Dermis blood vessel endothelial cell (primary cell): Measurements from ENCODE around the gene PBX3. TPM values are rescaled to one million over a fixed set of nuclear protein-coding genes. Genes with fewer than 3 reads are reported as not detected.

Experiments
- DNase-seq: peaks from one replicate; pipeline ENCODE4 v3.0.0; 2010
- total RNA-seq: library from RNA; depleted of rRNA; stranded (reverse); fragments of >200 nt; gene quantifications from 2 replicates; pipeline ENCODE4 v1.2.3, GENCODE V29; 2014

PBX3 gene
- total RNA-seq, 1 donor from 2014 or later, result 10.2 TPM

DNA sequence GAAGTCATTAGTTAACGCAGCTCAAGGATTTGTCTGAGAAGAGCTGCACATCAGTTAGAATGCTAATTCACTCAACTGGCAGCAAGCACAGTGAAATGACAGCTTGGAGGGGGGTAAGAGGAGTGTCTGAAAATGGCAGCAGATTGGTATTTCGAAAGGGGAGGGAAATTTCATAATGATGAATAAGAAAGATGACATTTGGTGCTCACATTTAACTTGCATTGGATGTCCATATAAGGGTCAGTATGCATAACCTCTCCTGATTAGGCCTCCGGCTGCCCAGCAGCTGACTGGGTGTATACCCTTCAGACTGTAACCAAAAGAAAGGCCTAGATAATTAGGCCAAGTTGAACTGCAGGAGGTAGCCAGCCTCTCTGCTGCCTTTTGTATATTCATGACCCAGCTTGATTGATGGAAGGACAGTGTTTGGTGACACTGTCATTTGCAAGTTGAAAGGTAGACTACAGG, 131.0 kb downstream of the PBX3 start:
- no peak for DNase-seq

- no peak for DNase-seq
Measured at GRCh38 chr9:125881042-125881441, 133.9 kb downstream of the PBX3 start.

DNA sequence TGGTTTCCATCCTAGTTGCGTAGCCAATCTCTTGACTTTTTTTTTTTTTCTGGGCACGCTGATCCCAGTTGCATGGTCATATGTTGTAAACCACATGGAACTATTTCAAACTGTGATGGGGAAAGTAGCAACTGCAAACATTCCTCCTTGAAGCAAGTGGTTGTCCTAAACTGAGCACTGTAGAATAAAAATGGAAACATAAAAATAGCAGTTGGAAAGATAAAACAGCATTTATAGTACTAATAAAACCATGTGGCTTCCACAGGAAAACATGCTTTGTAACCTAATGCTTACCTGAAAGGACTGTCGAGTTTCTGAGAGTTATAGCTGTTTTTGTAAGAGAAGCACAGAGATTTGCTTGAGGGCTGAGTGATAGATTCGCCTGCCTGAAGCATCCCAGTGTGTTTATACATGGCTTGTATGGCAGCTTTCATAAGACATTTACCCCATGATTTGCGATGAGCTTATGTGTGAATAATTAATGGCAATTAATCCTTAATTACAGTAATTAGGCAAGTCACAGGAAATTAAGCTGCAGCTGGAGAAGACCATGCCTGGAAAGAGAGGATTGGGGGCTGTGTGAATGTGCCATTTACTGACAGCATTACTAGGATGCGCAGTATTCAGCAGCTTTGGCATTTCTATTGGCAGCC, 136.5 kb downstream of the PBX3 start:
- DNase-seq, result no peak

GRCh38 chr9:125884218-125884595, 137.0 kb downstream of the PBX3 start:
- DNase-seq, result no peak

DNA sequence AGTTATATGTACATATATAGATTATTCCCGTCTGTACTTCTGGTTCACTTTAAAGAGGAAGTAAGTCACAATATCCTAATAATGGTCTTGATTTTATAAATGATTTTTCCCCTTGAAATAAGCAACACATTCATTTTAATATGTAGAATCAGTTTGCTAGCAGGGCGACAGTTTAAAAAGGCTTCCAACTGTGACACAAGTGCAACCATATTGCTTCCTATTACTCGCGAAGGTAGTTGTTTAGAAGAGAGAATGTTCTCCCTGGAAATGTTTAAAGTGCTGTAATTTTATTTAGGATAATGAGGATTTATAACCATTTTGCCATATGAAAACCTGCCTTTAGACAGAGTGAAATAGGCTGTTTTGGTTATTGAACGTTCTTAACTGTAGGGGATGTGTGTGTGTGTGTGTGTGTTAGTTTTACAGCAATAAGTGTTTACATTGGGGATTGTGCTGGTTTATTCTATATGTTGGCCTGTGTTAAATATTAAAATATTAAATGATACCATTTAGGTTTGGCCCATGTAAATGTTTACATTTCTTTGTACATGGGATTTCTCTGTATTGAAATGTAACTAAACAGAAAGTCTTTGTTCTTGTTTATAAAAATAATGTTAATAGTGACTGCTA, 138.3 kb downstream of the PBX3 start:
- DNase-seq, result no peak

GRCh38 chr9:125886365-125886764, 139.2 kb downstream of the PBX3 start:
- no peak for DNase-seq

- DNase-seq, result no peak
Measured at GRCh38 chr9:125887172-125887571, 140.0 kb downstream of the PBX3 start.

DNA sequence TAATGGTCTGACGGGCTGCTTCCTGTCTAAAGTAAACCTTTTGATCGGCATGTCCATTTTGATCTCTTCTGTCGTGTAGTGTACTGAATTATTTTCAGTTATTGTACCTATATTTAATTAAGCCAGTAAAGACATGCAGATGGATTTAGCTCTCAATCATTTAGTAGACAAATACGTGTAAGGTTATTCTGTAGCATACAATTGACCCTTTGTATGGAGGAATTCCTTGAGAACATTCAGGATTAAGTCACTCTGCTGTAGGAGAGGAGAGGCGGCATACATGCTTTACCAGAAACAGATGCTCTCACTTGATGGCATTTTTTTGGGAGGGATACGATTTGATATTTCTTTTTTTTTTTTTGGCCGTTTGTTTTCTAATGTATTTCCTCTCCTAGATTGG, 141.0 kb downstream of the PBX3 start:
- DNase-seq, result no peak

DNA sequence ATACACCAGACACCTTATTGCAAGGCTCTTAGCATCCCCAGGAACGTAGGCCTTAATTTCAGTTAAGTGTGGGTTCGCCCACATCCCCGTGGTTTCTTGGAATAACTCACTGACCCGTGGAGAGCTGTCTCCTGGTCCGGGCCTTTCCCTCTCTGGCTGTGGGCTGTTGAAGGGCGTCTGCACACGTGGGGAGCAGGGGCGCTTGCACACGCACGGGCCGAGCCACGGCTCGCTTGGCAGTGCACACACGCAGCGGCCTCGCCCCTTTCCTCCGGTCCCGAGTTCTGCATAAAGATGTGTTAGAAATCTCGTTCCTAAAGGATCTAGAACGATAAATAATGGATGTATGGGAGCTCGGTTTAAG, 141.9 kb downstream of the PBX3 start:
- DNase-seq, result no peak

DNA sequence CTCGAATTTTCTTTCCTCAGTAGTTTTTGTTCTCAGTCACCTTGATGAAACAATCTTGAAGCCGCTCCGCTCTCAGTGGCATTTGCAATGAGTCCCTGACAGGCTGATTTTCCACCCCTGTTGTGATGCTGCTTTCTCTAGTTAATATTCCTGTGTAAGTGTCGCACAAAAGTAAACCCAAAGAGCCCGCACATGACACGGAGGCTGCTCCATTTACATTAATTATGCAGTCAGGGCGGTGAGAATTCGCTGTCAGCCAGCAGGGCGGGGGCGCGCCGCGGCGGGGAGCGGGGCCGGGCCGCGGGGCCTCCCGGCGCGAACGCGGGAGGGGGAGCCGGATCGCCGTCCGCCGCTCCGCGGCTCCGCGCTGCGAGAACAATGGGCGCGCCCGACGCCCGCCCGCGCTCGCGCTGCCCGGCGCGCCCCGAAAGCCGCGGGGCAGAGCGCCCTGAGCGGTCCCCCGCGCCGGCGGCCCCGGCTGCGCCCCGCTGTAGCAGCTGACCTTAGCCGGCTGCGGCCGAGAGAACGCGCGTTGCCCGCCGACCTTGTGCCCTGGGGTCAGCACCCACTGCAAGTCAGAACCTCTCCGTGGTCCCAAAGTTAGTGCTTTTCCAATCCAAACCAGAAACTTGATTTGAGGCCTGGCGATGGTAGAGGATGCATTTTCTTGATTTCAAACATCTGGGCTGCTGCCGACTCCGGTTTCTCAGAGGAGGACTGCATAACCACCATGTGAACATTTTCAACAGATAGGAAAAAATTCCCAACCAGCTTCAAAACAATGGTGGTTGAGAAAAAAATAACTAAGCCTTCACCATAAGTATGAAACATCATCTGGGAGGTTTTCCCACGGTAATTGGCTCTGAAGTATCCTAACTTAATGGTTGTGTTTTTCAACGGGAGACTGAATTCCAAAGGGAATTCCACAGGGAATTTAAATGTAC, 142.6 kb downstream of the PBX3 start:
- DNase-seq, result peak; percentile 56

GRCh38 chr9:125890826-125891225, 143.7 kb downstream of the PBX3 start:
- no peak for DNase-seq

GRCh38 chr9:125893277-125893676, 146.1 kb downstream of the PBX3 start:
- no peak for DNase-seq

- DNase-seq, result no peak
Measured at GRCh38 chr9:125894566-125894965, 147.4 kb downstream of the PBX3 start.

DNA sequence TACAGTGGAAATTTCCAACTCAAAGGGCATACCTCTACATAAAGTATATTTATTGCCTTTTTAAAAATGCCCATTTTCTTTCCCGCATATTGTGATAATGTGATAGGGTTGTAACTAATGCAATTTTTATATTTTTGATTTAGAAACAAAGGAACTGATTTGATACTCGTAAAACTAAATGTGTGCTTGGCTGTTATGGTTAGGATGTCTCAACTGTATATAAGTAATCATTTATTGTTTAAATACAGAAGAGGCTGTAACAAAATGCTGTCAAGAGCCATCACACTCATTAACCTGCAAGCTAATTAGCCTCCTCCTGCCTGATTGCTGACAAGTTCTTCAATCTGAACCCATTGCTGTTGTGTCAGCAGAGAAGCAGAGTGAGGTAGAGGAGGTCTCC, 149.2 kb downstream of the PBX3 start:
- DNase-seq, result no peak

- no peak for DNase-seq
Measured at GRCh38 chr9:125896964-125897363, 149.8 kb downstream of the PBX3 start.

DNA sequence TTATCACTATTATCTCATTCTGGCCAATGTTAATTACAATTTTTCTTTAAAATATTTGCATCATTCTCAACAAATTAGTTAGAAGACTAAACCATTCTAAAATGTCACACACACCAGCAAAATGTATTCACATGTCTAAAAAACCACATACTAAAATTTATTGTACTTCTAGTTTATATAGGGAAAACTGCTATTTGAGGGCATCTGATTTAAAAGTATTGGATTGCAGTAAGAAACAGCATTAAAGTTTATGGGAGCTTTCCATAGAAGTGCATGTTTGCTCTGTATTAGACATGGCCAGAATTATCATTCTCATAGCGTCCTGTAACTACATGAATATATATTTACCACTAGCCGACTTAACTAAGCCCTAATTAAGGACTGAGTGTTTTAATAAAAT, 150.3 kb downstream of the PBX3 start:
- no peak for DNase-seq

- DNase-seq, result peak; percentile 47
Measured at GRCh38 chr9:125902214-125902613, 155.0 kb downstream of the PBX3 start.

- DNase-seq, result no peak
Measured at GRCh38 chr9:125902831-125903512, 155.8 kb downstream of the PBX3 start.

DNA sequence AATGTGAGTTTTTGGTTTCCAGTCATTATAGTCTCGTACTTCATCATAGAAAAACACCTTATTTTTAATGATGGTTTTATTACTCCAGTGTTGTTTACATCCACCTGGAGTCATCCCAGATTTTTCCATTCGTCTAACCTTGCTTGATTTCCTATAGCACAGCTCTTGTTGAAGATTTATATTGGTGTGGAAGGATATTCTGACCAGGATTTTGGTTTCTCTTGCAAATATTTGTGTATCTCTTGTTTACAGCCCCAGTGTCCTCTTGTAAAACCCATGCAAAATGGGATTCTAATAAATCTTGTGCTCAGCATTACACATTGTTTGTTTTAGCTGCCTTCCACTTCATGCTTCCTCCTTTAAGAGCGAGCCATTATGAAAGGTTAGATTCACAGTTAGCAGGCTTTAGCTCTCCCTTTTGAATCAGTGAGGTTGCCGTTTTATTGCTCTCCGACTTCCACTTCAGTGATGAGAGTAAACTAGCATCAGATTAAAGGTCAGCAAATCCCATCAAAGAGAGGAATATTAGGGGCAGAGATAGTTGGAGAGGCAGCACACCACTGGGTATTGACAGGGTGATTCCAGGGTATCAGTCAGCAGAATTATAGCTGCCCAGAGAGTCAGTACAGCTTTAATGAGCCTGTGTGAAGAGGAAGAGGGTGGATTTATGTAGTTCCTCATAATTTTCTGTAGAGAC, 157.1 kb downstream of the PBX3 start:
- peak; percentile 21 for DNase-seq

DNA sequence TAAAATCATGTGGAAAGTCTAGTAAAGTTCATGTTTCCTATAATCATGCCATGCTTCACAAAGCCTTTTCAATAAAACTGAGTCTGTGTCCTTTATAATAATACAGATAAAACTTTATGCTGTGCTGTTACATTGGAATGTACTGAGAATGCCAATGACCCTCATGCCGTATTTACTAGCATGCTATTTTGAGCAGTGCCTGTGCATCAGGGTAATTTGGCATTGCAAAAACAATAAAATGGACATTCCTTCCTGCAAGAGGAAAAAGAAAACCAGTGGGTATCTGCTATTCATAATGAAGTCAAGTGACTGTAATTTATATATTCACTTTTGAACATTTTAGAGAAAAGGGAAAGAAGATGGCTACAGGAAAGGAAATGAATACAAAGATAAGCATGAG, 159.0 kb downstream of the PBX3 start:
- peak; percentile 42 for DNase-seq

DNA sequence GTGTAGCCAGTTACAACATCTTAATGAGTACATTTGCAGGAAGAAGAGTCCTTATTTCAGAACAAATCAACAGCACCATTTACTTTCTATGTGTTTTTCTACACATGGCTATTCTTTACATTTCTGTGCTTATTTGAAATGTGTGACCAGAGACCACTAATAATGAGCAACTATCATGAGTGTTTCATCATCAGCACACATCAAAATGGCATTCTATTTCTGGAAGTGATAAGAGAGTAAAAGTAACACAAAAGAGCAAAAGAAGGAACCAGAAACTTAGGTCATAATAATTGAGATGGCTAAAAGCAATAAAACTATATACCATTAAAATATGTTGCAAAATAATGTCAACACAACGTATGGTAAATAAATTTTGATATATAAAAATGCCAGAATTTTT, 159.7 kb downstream of the PBX3 start:
- DNase-seq, result no peak

GRCh38 chr9:125908136-125908535, 161.0 kb downstream of the PBX3 start:
- DNase-seq, result peak; percentile 15
